ENCODE measurements around the gene MATN3.

DNA sequence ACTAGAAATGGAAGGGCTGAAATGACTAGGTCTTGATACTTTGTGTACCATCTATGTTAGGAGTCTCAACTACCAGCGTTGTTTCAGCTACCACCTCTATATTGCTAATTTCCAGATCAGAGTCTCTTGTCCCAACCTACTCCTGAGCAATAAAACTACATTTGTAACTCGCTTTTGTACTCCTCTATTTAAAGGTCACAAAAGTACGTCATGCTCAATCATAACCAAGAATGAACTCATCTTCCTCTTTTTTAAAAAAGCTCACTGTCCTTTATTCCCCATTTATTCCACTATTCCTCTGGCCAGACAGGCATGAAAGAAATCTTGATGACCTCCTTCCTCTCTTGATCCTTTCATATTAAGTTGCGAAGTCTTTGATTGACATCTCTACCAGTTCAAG, 11.2 kb upstream of the MATN3 start:
- TF ChIP-seq, protein P1, sequence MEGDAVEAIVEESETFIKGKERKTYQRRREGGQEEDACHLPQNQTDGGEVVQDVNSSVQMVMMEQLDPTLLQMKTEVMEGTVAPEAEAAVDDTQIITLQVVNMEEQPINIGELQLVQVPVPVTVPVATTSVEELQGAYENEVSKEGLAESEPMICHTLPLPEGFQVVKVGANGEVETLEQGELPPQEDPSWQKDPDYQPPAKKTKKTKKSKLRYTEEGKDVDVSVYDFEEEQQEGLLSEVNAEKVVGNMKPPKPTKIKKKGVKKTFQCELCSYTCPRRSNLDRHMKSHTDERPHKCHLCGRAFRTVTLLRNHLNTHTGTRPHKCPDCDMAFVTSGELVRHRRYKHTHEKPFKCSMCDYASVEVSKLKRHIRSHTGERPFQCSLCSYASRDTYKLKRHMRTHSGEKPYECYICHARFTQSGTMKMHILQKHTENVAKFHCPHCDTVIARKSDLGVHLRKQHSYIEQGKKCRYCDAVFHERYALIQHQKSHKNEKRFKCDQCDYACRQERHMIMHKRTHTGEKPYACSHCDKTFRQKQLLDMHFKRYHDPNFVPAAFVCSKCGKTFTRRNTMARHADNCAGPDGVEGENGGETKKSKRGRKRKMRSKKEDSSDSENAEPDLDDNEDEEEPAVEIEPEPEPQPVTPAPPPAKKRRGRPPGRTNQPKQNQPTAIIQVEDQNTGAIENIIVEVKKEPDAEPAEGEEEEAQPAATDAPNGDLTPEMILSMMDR (conservative IDR thresholded peaks at IDR 0.05): no peak
- TF ChIP-seq EZH2 (IDR thresholded peaks at IDR 0.05; ENCODE audit: low read depth): no peak
